ENCODE measurements around the gene KCP. TPM values are rescaled to one million over a fixed set of nuclear protein-coding genes. Genes with fewer than 3 reads are reported as not detected.

Gene KCP
- polyA plus RNA-seq, 3 donors = 0.11 to 0.16 TPM; not detected in 1

- intact Hi-C loops (cut with micrococcal nuclease) = loop anchor here in 1 of 2 donors (10.0 kb wide), 1 partner anchor 116 kb away; no protein-coding TSS in a partner anchor
- no peak for DNase-seq
- Histone ChIP-seq H3K9me3 (replicated peaks in 1 of 2; ENCODE audit: control insufficient read depth in 1 of 2, insufficient read depth in 1 of 2, low read length in 2 of 2) (no peaks in the 10 kb centered on the region), H3K79me2 (ENCODE audit: insufficient read depth, low read length) (peaks cover 28% of the 10 kb centered on the region), H3K36me3 (replicated peaks in 1 of 2; ENCODE audit: control insufficient read depth in 1 of 2, insufficient read depth in 2 of 2, low read length in 2 of 2) (peaks cover 7 to 10% of the 10 kb centered on the region in 2 donors), H4K20me1 (ENCODE audit: insufficient read depth, low read length) (peaks cover 21% of the 10 kb centered on the region), H3K4me2 (replicated peaks; ENCODE audit: extremely low read depth, low read length, poor library complexity, severe bottlenecking) (no peak overlapping the region), H3K9ac (ENCODE audit: insufficient read depth, low read length, poor library complexity, severe bottlenecking) (no peak overlapping the region), H3K27me3 (ENCODE audit: control insufficient read depth in 2 of 2, insufficient read depth in 2 of 2, low read length in 2 of 2) (no peaks in the 10 kb centered on the region), H3K4me1 (ENCODE audit: control insufficient read depth in 1 of 2, insufficient read depth in 2 of 2, low read length in 2 of 2) (peaks cover 11 to 14% of the 10 kb centered on the region in 2 donors), H3K4me3 (replicated peaks in 1 of 3; ENCODE audit: low read depth in 2 of 3, low read length in 3 of 3) (no peak overlapping the region), H3K27ac (ENCODE audit: low read depth in 1 of 2, low read length in 2 of 2) (no peak overlapping the region), H2AFZ (ENCODE audit: insufficient read depth, low read depth, low read length, poor library complexity, severe bottlenecking) (peak overlapping the region; percentile 47)
- Mint-ChIP-seq H3K27me3 (ENCODE audit: low read depth in 3 of 3) (peaks cover 1 to 5% (median 5%) of the 10 kb centered on the region in 3 donors), H3K36me3 (peaks cover 9 to 10% of the 10 kb centered on the region in 2 donors), H3K4me1 (peaks cover 18% of the 10 kb centered on the region), H3K27ac (peak overlapping the region in 2 of 7 donors; percentile 20 to 26), H3K9me3 (peaks cover 0 to 3% (median 0%) of the 10 kb centered on the region in 7 donors), H3K4me3 (no peak overlapping the region)
- TF ChIP-seq CTCF (IDR thresholded peaks at IDR 0.05) = no peak
- 22% methylated on average over 2 of the region's 10 CpGs for WGBS (ENCODE audit: insufficient coverage)
Observed at GRCh38 chr7:128860158-128861073, 50.1 kb downstream of the KCP start.

DNA sequence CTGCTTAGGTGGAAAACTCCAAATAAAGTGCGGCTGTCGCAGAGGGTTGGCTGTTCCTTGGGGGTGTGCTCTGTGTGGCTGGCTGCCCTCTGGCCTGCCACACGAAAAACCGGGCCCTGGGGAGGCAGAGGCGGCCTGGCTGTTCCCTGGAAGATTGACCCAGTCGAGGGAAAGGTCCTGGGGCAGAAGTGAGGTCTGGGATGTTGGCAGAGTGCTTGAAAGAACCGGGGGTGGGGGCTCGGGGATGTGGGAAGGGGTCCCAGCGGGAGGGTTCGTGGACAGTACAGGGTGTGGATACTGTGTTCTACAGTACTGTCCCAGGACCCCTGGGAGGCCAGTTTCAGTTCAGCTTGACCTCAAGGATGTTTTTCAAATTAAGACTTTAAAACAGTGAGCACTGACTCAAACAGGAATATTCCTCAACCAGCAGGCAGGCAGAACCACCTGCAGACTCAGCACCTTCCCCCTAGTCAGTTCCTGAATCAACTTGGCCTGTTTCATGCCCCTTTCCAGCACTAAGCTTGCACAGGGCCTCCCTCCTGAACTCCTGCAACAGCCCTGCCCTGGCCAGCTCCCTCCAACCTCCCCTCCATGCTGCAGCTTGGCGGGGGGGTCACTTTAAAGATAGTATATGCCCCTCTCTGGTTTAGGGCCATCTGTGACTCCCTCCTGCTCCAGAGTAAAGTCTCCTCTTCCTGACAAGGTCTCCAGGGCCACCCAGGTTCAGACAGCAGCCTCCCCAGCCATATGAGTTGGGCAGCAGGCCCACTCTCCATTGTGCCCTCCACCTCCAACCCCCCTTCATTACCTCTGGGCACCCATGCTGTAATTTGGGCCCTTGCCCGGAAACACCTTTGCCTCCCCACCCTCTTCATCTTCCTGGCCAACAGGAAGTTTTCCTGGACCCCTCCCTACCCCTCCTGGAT lies 51.0 kb downstream of the KCP start:
- no peak for TF ChIP-seq CTCF (IDR thresholded peaks at IDR 0.05)
- H3K79me2 ChIP-seq (ENCODE audit: insufficient read depth, low read length) = peaks cover 19% of the 10 kb centered on the region
- H3K4me3 ChIP-seq (replicated peaks in 1 of 3; ENCODE audit: low read depth in 2 of 3, low read length in 3 of 3) = no peak overlapping the region
- H2AFZ ChIP-seq (ENCODE audit: insufficient read depth, low read depth, low read length, poor library complexity, severe bottlenecking) = peak overlapping the region; percentile 47
- peaks cover 12% of the 10 kb centered on the region for H4K20me1 ChIP-seq (ENCODE audit: insufficient read depth, low read length)
- no peaks in the 10 kb centered on the region for H3K9me3 ChIP-seq (replicated peaks in 1 of 2; ENCODE audit: control insufficient read depth in 1 of 2, insufficient read depth in 1 of 2, low read length in 2 of 2)
- Mint-ChIP-seq H3K4me1 (peaks cover 14% of the 10 kb centered on the region), H3K27ac (peak overlapping the region in 1 of 7 donors; percentile 20), H3K27me3 (ENCODE audit: low read depth in 3 of 3) (peaks cover 1 to 8% (median 5%) of the 10 kb centered on the region in 3 donors), H3K36me3 (peaks cover 0 to under 1% of the 10 kb centered on the region in 2 donors), H3K9me3 (peaks cover 0 to 3% (median 0%) of the 10 kb centered on the region in 7 donors), H3K4me3 (no peak overlapping the region)
- DNase-seq = no peak
- H3K27me3 ChIP-seq (ENCODE audit: control insufficient read depth in 2 of 2, insufficient read depth in 2 of 2, low read length in 2 of 2) = no peaks in the 10 kb centered on the region
- H3K4me1 ChIP-seq (ENCODE audit: control insufficient read depth in 1 of 2, insufficient read depth in 2 of 2, low read length in 2 of 2) = peaks cover 11 to 14% of the 10 kb centered on the region in 2 donors
- peaks cover 0 to under 1% of the 10 kb centered on the region in 2 donors for H3K36me3 ChIP-seq (replicated peaks in 1 of 2; ENCODE audit: control insufficient read depth in 1 of 2, insufficient read depth in 2 of 2, low read length in 2 of 2)
- intact Hi-C loops (cut with micrococcal nuclease) = loop anchor here in 1 of 2 donors (10.0 kb wide), 1 partner anchor 115 kb away; no protein-coding TSS in a partner anchor
- H3K4me2 ChIP-seq (replicated peaks; ENCODE audit: extremely low read depth, low read length, poor library complexity, severe bottlenecking) = no peak overlapping the region
- no peak overlapping the region for H3K27ac ChIP-seq (ENCODE audit: low read depth in 1 of 2, low read length in 2 of 2)
- WGBS (ENCODE audit: insufficient coverage) = 85% methylated on average over 10 of the region's 12 CpGs
- no peak overlapping the region for H3K9ac ChIP-seq (ENCODE audit: insufficient read depth, low read length, poor library complexity, severe bottlenecking)

Measured in CD14-positive monocyte (primary cell).